Loucy (cell line): Measurements from ENCODE around the gene ARHGAP42.

Experiments used
- EZH2phosphoT487 ChIP-seq: fragments of 200-600 bp; IDR thresholded peaks from 2 replicates; pipeline ENCODE4 v1.6.1; 2018; ENCODE audit warnings: antibody characterized with exemption, mild to moderate bottlenecking, moderate library complexity, borderline replicate concordance
- TF ChIP-seq, protein P1 (sequence below): fragments of 200-600 bp; sonication (generic); conservative IDR thresholded peaks from 2 replicates; pipeline ENCODE4 v1.5.1; 2014; ENCODE audit warnings: mild to moderate bottlenecking, antibody characterized with exemption, low read length

DNA sequence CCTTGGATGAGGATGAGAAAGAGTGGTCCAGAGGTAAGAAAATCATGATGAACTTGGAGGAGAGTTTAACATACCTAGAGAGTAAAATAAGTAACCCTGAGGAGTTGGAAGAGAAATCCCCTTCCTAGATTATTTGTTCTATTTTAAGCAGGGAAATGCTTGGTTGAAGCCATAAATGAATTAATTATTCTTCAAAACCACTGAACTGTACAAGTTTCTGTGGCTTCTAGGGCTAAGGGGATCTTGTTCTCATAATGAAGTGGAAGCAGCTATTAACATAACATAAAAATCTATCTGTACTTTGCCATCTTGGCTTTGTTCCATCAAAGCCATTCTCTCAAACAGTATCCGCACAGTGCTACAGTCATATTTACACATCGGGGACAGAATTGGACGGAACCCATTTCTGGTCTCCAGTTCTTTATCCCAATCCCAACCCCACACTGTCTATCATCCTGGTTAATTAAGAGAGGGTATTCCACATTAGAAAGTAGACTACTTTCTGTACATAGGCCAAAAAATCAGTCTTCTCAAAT, 14.5 kb upstream of the ARHGAP42 start:
- TF ChIP-seq, protein P1, sequence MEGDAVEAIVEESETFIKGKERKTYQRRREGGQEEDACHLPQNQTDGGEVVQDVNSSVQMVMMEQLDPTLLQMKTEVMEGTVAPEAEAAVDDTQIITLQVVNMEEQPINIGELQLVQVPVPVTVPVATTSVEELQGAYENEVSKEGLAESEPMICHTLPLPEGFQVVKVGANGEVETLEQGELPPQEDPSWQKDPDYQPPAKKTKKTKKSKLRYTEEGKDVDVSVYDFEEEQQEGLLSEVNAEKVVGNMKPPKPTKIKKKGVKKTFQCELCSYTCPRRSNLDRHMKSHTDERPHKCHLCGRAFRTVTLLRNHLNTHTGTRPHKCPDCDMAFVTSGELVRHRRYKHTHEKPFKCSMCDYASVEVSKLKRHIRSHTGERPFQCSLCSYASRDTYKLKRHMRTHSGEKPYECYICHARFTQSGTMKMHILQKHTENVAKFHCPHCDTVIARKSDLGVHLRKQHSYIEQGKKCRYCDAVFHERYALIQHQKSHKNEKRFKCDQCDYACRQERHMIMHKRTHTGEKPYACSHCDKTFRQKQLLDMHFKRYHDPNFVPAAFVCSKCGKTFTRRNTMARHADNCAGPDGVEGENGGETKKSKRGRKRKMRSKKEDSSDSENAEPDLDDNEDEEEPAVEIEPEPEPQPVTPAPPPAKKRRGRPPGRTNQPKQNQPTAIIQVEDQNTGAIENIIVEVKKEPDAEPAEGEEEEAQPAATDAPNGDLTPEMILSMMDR, result no peak
- no peak for TF ChIP-seq EZH2phosphoT487
